HEK293 (cell line): ENCODE results near the gene OGFOD1.

Source experiments
- CTCF ChIA-PET: fragments of 350-600 bp; formaldehyde crosslinking; extraction: SDS; loops from one replicate; lab custom pipeline; 2021; ENCODE audit warnings: antibody characterized with exemption; lab: Yijun Ruan, JAX
- POLR2A ChIA-PET: fragments of 300-600 bp; formaldehyde crosslinking; extraction: SDS; loops from one replicate; lab custom pipeline; 2020; ENCODE audit warnings: antibody characterized with exemption, inconsistent platforms; lab: Yijun Ruan, JAX
- H3K27ac ChIP-seq: fragments of 200-500 bp; sonication (Bioruptor generic); 2 replicates; pipeline ENCODE4 v1.5.1; 2014; ENCODE audit warnings: low read depth, low read length, control low read depth, inconsistent platforms; ENCODE audit errors: extremely low read depth
- H3K36me3 ChIP-seq, 2 experiments: fragments of 200-500 bp in 1 of 2; sonication (Bioruptor generic) in 1 of 2; 1 replicate in 1 of 2; 2 replicates in 1 of 2; pipeline ENCODE4 v1.5.1; 2014 to 2017; ENCODE audit warnings: inconsistent platforms in 2 of 2, low read length in 2 of 2; ENCODE audit not compliant: control insufficient read depth in 2 of 2, insufficient read depth in 1 of 2
- H3K4me1 ChIP-seq: fragments of 200-500 bp; sonication (Bioruptor generic); 2 replicates; pipeline ENCODE4 v1.5.1; 2014; ENCODE audit warnings: mild to moderate bottlenecking, low read length, inconsistent platforms; ENCODE audit not compliant: control insufficient read depth, insufficient read depth
- H3K4me3 ChIP-seq: 2 replicates; pipeline ENCODE4 v1.5.1; 2011; ENCODE audit warnings: low read depth, mild to moderate bottlenecking, control low read depth, low read length, moderate library complexity
- H3K9me3 ChIP-seq: fragments of 200-500 bp; sonication (Bioruptor generic); 2 replicates; pipeline ENCODE4 v1.5.1; 2014; ENCODE audit warnings: low read depth, low read length, inconsistent platforms; ENCODE audit not compliant: control insufficient read depth, insufficient read depth
- CTCF ChIP-seq: fragments of 450-650 bp; formaldehyde crosslinking; IDR thresholded peaks from 2 replicates; pipeline ENCODE4 v1.5.1; 2016; ENCODE audit warnings: missing biosample characterization, missing genetic modification characterization
- KLF17 ChIP-seq: fragments of 450-650 bp; formaldehyde crosslinking; IDR thresholded peaks from 2 replicates; pipeline ENCODE4 v1.5.1; 2016; ENCODE audit warnings: missing biosample characterization, missing genetic modification characterization
- SP2 ChIP-seq: fragments of 450-650 bp; formaldehyde crosslinking; IDR thresholded peaks from 2 replicates; pipeline ENCODE4 v1.5.1; 2016; ENCODE audit warnings: missing biosample characterization, missing genetic modification characterization
- SP3 ChIP-seq: fragments of 450-650 bp; formaldehyde crosslinking; IDR thresholded peaks from 2 replicates; pipeline ENCODE4 v1.5.1; 2016; ENCODE audit warnings: missing biosample characterization, missing genetic modification characterization
- TSHZ1 ChIP-seq: fragments of 450-650 bp; formaldehyde crosslinking; IDR thresholded peaks from 2 replicates; pipeline ENCODE4 v1.5.1; 2016; ENCODE audit warnings: missing biosample characterization, missing genetic modification characterization, borderline replicate concordance
- ZBTB1 ChIP-seq: fragments of 450-650 bp; formaldehyde crosslinking; IDR thresholded peaks from 2 replicates; pipeline ENCODE4 v1.5.1; 2016; ENCODE audit warnings: missing biosample characterization, missing genetic modification characterization
- ZBTB17 ChIP-seq: fragments of 450-650 bp; formaldehyde crosslinking; IDR thresholded peaks from 2 replicates; pipeline ENCODE4 v1.5.1; 2016; ENCODE audit warnings: missing biosample characterization, missing genetic modification characterization
- ZBTB48 ChIP-seq: fragments of 450-650 bp; formaldehyde crosslinking; IDR thresholded peaks from 2 replicates; pipeline ENCODE4 v1.5.1; 2016; ENCODE audit warnings: missing biosample characterization, missing genetic modification characterization
- ZNF121 ChIP-seq: fragments of 450-650 bp; formaldehyde crosslinking; IDR thresholded peaks from 2 replicates; pipeline ENCODE4 v1.5.1; 2016; ENCODE audit warnings: missing biosample characterization, missing genetic modification characterization
- ZNF132 ChIP-seq: fragments of 450-650 bp; formaldehyde crosslinking; IDR thresholded peaks from 2 replicates; pipeline ENCODE4 v1.5.1; 2017; ENCODE audit warnings: missing biosample characterization, missing genetic modification characterization, borderline replicate concordance
- ZNF175 ChIP-seq: fragments of 450-650 bp; formaldehyde crosslinking; IDR thresholded peaks from 2 replicates; pipeline ENCODE4 v1.5.1; 2016; ENCODE audit warnings: missing biosample characterization, missing genetic modification characterization
- ZNF292 ChIP-seq: fragments of 450-650 bp; formaldehyde crosslinking; IDR thresholded peaks from 2 replicates; pipeline ENCODE4 v1.5.1; 2016; ENCODE audit warnings: low read depth, missing biosample characterization, missing genetic modification characterization, borderline replicate concordance
- ZNF362 ChIP-seq: fragments of 450-650 bp; formaldehyde crosslinking; IDR thresholded peaks from 2 replicates; pipeline ENCODE4 v1.5.1; 2016; ENCODE audit warnings: missing biosample characterization, missing genetic modification characterization
- ZNF555 ChIP-seq: fragments of 450-650 bp; formaldehyde crosslinking; conservative IDR thresholded peaks from 2 replicates; pipeline ENCODE4 v1.5.1; 2017; ENCODE audit warnings: missing biosample characterization, mild to moderate bottlenecking, missing genetic modification characterization, inconsistent platforms
- ZNF571 ChIP-seq: fragments of 450-650 bp; formaldehyde crosslinking; IDR thresholded peaks from 2 replicates; pipeline ENCODE4 v1.5.0; 2017; ENCODE audit warnings: missing biosample characterization, missing genetic modification characterization
- ZNF654 ChIP-seq: fragments of 450-650 bp; formaldehyde crosslinking; IDR thresholded peaks from 2 replicates; pipeline ENCODE4 v1.5.1; 2016; ENCODE audit warnings: low read depth, missing biosample characterization, missing genetic modification characterization
- TF ChIP-seq, protein P1 (sequence below): fragments of 450-650 bp; formaldehyde crosslinking; optimal IDR thresholded peaks from 2 replicates; pipeline ENCODE3; 2016; ENCODE audit warnings: missing biosample characterization, mild to moderate bottlenecking, missing genetic modification characterization
- TF ChIP-seq, protein P2 (sequence below): fragments of 450-650 bp; formaldehyde crosslinking; IDR thresholded peaks from 2 replicates; pipeline ENCODE4 v1.5.1; 2016; ENCODE audit warnings: missing biosample characterization, missing genetic modification characterization
- TF ChIP-seq, protein P3 (sequence below): fragments of 450-650 bp; formaldehyde crosslinking; IDR thresholded peaks from 2 replicates; pipeline ENCODE4 v1.5.0; 2017; ENCODE audit warnings: missing biosample characterization, missing genetic modification characterization, borderline replicate concordance

The OGFOD1 gene

DNA sequence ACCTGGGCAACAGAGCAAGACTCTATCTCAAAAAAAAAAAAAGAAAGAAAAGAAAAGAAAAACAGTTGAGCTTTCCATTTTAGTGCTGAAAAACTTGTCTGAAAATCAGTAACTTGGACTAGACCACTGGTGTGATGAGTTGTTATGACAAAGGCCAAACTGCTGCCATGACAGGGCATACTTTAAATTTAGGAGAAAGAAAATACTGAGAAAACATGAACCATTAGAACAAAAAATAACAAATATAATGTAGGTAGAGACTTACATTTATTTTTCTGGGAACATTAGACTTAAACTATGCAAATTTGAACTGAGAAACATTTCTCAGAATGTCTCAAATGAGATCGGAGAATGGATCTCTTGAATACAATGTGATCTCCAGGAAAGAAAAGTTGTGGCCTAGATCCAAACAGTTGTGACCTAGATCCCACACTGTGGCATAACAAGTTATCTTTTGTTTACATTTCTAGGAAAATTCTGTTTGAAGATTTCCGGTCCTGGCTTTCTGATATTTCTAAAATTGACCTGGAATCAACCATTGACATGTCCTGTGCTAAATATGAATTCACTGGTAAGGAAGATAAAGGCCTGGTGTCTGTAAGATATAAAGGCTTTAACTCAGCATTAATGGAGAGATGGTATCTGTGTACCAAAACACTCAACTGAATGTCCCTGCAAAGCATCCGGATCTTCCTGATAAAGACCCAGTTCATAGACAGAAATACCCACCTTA, 10.9 kb downstream of the OGFOD1 start (continued):
- TF ChIP-seq KLF17 = no peak
- no peak for TF ChIP-seq SP3 (tag by site-specific recombination)
- TF ChIP-seq, protein P1, sequence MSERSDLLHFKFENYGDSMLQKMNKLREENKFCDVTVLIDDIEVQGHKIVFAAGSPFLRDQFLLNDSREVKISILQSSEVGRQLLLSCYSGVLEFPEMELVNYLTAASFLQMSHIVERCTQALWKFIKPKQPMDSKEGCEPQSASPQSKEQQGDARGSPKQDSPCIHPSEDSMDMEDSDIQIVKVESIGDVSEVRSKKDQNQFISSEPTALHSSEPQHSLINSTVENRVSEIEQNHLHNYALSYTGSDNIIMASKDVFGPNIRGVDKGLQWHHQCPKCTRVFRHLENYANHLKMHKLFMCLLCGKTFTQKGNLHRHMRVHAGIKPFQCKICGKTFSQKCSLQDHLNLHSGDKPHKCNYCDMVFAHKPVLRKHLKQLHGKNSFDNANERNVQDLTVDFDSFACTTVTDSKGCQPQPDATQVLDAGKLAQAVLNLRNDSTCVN (tag by site-specific recombination) = no peak
- TF ChIP-seq, protein P2, sequence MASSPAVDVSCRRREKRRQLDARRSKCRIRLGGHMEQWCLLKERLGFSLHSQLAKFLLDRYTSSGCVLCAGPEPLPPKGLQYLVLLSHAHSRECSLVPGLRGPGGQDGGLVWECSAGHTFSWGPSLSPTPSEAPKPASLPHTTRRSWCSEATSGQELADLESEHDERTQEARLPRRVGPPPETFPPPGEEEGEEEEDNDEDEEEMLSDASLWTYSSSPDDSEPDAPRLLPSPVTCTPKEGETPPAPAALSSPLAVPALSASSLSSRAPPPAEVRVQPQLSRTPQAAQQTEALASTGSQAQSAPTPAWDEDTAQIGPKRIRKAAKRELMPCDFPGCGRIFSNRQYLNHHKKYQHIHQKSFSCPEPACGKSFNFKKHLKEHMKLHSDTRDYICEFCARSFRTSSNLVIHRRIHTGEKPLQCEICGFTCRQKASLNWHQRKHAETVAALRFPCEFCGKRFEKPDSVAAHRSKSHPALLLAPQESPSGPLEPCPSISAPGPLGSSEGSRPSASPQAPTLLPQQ = no peak
- TF ChIP-seq CTCF (tag by site-specific recombination) = no peak

DNA sequence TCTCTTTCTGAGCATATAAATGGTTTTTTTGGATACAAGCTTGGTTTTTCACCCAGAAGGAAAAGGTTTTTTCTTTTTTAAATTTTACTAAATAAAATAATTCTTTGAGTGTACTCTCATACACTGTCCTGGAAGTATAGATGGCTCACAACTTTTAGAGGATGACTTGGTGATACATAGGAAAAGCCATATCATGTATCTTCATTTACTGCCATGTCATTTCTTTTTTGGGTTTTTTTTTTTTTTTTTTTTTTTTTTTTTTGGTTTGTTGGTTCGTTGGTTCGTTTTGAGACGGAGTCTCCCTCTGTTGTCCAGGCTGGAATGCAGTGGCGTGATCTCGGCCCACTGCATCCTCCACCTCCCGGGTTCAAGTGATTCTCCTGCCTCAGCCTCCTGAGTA, 11.8 kb downstream of the OGFOD1 start:
- ChIA-PET CTCF (interaction anchor here (1.2 kb wide), 1 partner anchor 62 kb away, joined by 4 read pairs; no protein-coding TSS in a partner anchor), POLR2A (no interaction called here)
- no peaks in the 10 kb centered on the region for H3K9me3 ChIP-seq
- TF ChIP-seq ZNF121 (no peak), ZNF362 (tag by site-specific recombination) (0 out of 2 replicates have a peak, but pooled peaks have one; percentile 12)
- H3K27ac ChIP-seq = no peak overlapping the region
- H3K4me3 ChIP-seq = no peak overlapping the region
- H3K4me1 ChIP-seq = no peaks in the 10 kb centered on the region
- peaks cover 46 to 89% of the 10 kb centered on the region in 2 experiments for H3K36me3 ChIP-seq

GRCh38 chr16:56466344-56466743, 15.0 kb downstream of the OGFOD1 start:
- POLR2A ChIA-PET = no interaction called here
- Histone ChIP-seq H3K27ac (no peak overlapping the region), H3K36me3 (peaks cover 58 to 90% of the 10 kb centered on the region in 2 experiments), H3K4me1 (no peaks in the 10 kb centered on the region), H3K9me3 (no peaks in the 10 kb centered on the region), H3K4me3 (no peak overlapping the region)
- CTCF ChIA-PET = interaction anchor here (0.7 kb wide), 1 partner anchor 488 kb away, joined by 3 read pairs; no protein-coding TSS in a partner anchor
- TF ChIP-seq ZNF571 (tag by site-specific recombination) (no peak), ZNF175 (tag by site-specific recombination) (no peak), SP2 (tag by site-specific recombination) (no peak), ZNF555 (tag by site-specific recombination) (no peak), ZBTB1 (tag by site-specific recombination) (no peak), ZNF132 (tag by site-specific recombination) (no peak), TSHZ1 (tag by site-specific recombination) (no peak), ZNF292 (tag by site-specific recombination) (no peak), ZBTB48 (tag by site-specific recombination) (no peak), ZNF654 (no peak), ZBTB17 (tag by site-specific recombination) (no peak)
- TF ChIP-seq, protein P3, sequence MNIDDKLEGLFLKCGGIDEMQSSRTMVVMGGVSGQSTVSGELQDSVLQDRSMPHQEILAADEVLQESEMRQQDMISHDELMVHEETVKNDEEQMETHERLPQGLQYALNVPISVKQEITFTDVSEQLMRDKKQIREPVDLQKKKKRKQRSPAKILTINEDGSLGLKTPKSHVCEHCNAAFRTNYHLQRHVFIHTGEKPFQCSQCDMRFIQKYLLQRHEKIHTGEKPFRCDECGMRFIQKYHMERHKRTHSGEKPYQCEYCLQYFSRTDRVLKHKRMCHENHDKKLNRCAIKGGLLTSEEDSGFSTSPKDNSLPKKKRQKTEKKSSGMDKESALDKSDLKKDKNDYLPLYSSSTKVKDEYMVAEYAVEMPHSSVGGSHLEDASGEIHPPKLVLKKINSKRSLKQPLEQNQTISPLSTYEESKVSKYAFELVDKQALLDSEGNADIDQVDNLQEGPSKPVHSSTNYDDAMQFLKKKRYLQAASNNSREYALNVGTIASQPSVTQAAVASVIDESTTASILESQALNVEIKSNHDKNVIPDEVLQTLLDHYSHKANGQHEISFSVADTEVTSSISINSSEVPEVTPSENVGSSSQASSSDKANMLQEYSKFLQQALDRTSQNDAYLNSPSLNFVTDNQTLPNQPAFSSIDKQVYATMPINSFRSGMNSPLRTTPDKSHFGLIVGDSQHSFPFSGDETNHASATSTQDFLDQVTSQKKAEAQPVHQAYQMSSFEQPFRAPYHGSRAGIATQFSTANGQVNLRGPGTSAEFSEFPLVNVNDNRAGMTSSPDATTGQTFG (tag by site-specific recombination) = no peak
